HG02642 (cell line): ENCODE data around the gene NFE2L2.
"Not testable (repeated sequence)": the region's sequence is repeated elsewhere in the genome, so short reads cannot be mapped to it uniquely, and the experiment has no call there.

Experiments
- ATAC-seq: cut with Tn5 transposase; IDR thresholded peaks from one replicate; pipeline ENCODE4 v1.9.1; 2021; ENCODE audit warnings: mild to moderate bottlenecking; ENCODE audit not compliant: unreplicated experiment, poor library complexity

The NFE2L2 gene

DNA sequence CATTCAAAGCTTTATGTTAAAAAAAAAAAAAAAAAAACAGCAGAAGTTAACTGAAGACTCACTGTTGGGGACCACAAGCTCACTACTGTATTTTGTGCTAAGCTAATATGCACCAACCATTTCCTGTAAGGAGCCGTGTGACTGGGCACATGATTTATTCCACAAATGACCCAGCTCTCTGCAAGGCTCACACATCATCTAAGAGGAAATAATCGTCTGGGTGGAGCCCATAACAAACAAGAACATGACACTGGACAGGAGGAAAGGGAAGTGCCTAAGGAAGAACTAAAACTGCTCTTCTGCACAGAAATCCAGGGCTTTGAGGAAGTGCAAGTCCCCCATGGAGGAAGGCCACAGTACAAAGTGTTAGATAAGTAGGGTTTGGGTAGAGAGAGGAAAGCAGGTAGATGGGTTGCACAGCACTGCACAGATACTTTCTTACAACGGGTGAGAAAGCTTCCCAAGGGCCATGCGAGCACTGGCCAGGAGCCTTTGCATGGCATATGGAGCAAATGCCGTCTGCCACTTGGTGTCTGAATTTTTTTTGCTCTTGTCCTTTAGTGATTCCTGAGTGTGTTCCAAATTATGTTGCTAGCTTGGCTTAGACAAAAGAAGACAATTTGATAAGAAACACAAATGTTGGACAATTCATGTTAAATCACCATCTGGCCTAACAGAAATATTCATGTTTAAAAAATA lies 24.4 kb downstream of the NFE2L2 start:
- peak; percentile 55 for ATAC-seq

DNA sequence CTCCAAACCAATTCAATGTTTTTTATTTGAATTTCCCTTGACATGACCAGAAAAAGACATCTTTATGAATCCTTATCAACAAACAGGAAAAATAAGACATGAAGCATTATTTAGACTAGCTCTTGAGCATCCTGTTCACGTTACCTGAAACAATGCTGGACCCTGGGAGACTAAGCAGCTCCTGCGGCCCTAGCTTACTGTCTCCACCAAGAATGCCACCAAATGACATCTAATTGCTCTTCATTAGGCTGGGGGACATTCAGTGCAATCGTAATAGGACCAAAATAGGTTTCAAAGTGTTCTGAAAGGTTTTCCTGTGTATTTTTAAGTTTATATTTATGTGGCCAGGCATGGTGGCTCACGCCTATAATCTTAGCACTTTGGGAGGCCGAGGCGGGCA lies 25.5 kb downstream of the NFE2L2 start:
- no peak for ATAC-seq

DNA sequence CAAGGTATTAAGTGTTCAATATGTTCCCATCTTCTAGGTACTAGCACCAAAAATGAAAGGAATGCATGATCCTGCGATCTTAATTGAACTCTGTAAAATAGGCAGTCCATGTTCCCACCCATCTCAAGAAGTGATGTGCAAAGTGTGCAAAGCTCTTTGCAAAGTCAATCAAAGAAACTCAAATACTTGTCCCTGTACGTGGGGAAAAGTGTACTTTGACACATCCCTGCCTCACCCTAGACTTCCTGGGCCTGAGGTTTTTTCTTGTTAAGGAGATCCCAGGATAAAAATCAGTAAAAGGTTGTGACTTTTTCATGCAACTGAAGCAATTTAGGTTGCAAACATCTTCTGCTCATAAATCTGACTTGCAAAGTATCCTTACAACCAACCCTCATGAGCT lies 26.6 kb downstream of the NFE2L2 start:
- no peak for ATAC-seq

DNA sequence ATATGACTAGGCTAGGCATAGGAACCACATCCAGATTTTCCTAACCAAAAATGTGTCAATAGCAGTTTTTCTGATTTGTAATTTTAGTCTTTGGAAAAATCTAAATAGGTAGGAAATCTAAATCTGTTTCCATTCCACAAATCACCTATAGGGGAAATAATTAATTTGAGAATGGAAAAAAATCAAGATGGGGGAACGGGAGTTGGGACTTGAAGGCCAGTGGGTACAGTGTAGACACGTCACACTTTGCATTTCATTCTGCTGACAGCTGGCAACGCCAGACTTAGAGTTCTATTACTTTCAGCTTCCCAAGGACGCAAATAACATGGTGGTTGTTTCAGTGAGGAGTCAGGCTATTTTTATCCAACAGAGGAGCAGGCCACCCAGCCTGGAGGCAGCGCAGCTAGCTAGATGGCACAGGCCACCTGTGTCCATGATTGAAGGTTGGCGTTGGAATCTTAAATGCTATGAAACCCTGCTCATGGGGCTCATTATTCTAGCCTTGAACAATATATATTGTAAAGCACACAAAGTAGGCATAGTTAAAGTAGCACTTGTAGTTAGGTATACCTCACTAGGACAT lies 28.6 kb downstream of the NFE2L2 start:
- ATAC-seq = no peak

DNA sequence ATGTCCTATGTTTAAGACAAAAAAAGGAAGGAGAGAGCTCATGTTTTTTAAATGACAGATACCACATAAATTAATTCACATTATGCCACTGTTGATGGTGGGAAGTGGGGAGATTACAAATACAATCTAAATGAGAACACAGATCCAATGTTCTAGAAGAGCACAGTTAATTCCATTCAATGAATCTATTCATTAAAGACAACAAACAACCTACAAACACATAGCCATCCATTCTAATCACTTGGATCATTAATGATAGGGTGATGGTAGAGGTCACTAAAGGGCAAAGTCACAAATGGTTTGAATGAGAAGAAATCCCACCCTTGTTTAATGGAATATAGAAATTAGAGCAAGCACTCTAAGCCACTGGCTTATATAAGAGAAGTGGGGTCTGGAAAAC lies 30.3 kb downstream of the NFE2L2 start:
- ATAC-seq = no peak

DNA sequence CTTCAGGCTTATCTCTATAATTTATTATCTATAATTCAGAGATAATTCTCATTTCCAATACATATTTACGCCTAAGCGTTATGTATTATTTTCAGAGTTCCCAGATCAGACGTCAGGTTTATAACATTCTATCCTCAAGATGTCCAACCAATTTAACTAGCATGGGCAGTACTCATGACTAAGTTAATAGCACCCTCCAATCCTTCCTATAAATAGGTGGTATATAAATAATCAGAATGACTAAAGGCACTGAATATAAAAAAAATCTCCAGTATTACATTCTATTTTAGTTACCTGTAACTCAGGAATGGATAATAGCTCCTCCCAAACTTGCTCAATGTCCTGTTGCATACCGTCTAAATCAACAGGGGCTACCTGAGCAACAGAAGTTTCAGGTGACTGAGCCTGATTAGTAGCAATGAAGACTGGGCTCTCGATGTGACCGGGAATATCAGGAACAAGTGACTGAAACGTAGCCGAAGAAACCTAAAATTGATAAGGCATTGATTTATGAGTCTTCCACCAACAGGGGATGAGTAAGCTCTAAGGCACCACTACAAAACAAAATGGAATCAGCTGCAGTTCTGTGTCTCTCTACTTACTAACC lies 32.3 kb downstream of the NFE2L2 start:
- no peak for ATAC-seq

DNA sequence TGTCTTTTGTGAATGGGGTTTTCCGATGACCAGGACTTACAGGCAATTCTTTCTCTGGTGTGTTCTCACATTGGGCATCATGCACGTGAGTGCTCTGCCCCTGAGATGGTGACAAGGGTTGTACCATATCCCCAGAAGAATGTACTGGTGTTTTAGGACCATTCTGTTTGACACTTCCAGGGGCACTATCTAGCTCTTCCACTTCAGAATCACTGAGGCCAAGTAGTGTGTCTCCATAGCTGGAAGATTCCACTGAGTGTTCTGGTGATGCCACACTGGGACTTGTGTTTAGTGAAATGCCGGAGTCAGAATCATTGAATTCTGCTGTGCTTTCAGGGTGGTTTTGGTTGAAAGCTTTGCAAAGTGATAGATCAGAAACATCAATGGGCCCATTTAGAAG lies 33.3 kb downstream of the NFE2L2 start:
- no peak for ATAC-seq

DNA sequence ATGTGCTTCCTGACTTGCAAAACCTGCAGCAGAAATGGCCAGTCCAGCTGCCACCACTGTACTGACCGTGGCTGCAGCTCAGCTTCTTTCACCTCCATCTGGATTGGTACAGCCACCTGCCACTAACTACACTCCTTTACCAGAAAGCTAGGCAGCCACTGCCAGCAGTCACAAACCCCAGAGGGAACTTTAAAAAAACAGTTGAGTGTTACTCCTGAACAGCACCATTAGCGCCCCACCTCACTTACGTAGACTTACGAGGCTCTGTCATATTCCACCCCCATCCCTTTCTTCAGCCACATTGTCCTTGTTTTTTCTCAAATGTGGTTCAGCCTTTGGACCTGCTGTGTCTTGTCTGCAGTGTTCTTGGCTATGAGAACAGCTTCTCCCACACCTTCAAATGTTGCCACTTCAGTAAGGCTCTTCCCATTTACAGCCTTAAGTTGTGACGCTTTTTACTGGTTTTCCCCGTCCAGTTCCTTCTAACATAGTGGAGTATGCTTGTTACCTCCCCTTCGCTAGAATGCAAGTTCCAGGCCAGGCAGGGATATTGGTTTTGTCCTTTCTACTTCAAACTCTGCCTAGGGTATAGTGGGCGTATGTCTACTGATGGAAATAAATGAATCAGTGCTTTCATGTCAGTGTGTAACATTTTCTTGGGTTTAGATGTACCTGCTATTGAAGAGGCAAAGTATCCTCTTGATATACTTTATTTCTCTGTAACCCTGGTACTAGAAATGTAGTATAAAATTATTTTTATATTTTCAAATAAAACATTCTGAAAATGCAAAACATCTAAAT lies 34.9 kb downstream of the NFE2L2 start:
- no peak for ATAC-seq

DNA sequence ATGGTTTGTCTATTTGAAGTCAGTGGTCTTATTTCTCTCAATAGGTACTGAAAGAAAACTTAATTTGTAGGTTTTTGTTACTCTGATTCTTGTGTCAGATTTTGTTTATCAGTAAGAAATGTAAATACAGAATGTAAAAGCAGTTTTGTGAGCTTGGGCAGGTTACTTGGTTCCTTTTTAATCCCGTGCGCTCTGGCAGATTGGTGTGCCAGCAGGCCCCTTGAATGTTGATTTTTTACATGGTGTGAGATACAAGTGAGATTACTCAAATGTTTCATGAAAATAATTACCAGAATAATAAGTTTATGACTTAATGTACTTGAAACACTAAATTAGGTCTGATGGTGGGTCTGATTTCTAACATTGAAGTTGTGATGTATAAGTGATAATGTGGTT lies 38.6 kb downstream of the NFE2L2 start:
- ATAC-seq = no peak

DNA sequence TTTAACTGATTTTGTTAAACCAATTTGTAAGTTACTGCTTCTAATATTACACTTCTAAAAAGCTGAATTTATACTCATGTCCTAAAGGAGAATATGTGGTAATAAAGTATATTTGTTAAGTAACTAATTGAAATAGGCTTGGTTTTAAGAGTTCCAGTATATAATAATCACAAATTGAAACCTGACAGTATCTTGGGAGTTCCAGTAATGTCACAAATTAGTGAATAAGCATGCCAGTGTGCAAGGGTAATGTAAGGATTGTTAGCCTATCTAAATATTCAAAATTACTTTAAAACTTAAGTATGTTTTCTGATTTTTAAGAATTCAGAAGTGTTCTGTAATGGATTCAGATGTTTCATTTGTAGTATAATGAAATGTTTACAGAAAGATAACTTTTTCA lies 41.1 kb downstream of the NFE2L2 start:
- not testable (repeated sequence) for ATAC-seq

DNA sequence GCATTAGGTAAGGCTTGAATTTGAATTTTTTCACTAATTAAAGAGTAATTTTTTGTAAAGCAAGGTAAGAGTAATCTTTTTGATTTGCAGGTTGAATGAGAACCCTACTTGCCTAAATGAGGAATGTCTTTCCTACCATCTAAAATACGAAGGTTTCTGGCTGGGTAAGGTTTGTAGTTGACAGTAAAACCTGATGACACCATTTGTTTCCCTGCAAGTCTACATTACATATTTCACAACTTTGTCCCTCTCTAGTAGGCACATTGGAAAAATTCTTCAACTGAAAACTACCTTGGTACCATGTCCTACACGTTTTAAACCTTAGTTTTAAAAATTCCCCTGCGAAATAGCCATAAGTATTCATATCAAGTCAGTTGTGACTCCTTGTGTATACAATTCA lies 42.6 kb downstream of the NFE2L2 start:
- no peak for ATAC-seq

DNA sequence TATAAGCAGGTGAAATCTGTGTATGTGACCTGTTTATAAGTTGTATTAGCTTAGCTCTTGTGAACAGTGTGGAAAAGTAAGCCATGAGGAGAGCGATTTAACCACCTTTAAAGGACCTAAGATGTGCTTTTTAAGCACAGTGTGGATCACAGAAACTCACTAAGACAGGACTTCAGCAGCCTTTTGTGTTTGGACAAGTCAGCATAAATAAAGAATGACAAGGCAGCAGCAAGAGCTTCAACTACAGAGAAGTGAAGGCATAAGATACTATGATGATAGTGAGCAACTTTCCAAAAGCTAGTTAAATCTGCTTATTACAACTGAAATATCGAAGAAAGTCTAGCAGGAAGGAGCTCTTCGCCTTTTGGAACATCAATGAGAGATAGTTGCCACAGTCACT lies 43.0 kb downstream of the NFE2L2 start:
- no peak for ATAC-seq

DNA sequence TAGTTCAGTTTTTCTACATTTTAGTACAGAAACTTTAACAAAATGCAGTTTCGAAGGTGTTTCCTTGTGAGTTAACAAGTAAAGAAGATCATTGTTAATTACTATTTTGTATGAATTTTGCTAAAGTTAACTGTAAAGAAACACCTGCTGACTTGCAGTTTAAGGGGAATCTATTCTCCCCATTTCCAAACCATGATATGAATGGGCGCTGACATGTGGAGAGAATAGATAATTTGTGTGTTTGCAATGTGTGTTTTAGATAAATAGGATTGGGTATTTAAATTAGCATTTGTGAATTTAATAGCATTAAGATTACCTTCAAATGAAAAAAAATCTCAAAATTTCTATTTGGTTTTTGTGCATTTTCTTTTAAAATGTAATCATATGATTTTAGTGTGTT lies 44.7 kb downstream of the NFE2L2 start:
- not testable (repeated sequence) for ATAC-seq

DNA sequence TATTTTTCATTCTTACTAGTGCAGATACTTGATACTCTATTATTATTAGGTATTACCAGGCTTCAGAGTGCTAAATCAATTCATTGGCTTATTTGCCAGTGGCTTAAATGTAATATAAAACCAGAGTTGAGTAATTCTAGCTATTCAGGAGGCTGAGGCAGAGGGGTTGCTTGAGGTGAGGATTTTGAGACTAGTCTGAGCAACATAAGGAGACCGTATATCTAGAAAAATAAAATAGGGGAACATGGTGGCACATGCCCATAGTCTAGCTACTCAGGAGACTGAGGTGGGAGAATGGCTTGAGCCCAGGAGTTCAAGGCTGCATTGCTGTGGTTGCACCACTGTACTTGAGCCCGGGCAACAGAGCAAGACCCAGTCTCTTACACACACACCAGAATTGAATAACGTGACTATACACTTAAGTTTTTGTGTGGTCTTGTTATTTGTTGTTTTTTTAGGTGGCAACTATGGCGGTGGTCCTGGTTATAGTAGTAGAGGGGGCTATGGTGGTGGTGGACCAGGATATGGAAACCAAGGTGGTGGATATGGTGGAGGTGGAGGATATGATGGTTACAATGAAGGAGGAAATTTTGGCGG lies 47.2 kb downstream of the NFE2L2 start:
- ATAC-seq = no peak

DNA sequence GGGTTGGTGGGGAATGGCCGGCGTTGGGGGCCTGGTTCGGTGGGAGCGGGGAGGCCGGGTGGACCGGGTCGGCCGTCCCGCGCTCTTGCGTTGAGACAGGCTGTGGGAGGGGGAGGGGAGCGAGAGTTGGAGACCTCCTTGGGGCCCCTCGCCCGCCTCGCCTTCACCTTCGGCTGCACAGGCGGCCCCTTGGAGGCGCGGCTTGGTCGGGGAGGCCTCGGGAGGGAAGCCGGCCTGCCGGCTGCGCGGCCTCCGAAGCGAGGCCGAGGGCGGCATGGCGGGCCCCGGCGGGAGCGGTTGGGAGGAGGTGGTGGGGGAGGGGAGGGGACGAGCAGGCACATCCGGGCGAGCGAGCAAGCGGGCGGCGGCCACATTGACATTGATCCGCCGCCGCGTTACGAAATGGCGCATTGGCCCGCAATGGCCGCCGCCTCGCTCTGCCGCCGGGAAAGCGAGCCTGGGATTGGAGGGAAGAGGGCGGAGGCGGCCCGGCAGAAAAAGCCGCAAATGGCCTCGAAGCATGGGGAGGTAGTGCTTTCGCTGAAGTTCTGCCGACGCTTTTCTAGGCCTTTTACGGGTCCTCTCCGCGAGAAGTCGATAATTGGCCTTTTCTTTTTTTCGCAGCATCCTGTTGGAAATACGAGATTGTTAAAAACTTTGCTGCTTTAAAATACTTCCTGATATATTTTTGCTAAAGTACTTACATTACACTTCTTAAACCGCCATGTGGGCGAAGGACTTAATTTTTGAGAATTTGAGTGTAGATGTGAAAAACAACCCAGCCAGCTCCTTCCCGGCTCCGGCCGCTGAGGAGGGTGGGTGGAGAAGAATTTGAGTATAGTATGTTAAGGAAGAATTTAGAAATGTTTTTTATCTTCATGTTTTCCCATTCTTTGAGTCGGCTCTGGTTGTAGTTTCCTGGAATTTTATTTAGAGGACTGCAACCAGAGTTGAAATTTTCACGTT lies 51.4 kb downstream of the NFE2L2 start:
- ATAC-seq = peak; percentile 58

DNA sequence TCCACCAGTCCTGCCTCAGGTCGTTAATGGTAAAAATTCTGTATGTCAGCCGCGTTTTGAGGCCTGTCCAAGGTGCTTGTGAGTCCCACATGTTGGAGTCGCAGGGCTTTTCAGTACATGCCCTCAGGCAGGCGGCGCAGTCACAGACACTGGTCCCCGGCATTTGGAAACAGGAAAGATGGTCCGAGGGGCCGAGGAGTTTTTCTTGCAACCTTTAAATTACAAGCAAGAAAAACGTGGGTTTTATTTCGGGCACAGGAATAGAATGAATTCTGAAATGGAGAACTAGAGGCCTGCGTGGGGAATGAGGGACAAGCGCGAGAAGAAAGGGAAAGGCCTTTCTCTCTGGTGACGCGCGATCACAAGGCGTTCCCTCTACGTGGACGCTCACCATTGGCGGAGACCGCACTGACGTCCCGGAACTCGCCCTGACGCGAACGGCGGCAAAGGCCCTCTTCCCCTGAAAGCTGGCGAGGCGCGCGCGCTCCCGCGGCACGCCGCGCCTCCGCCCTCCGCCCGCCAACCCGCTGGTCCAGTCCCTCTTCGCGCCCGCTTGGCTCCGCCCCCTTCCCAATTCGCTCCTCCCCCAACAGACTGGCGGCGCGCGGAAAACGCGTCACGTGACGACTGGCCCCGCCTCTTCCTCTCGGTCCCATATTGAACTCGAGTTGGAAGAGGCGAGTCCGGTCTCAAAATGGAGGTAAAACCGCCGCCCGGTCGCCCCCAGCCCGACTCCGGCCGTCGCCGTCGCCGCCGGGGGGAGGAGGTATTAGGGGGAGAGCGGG lies 52.2 kb downstream of the NFE2L2 start, which contains the start of gene HNRNPA3:
HNRNPA3 (plus strand) TSS at position 689 of the 785 bp plus-strand sequence; CDS start at position 695, 6 bp downstream.
- ATAC-seq = peak; percentile 90

DNA sequence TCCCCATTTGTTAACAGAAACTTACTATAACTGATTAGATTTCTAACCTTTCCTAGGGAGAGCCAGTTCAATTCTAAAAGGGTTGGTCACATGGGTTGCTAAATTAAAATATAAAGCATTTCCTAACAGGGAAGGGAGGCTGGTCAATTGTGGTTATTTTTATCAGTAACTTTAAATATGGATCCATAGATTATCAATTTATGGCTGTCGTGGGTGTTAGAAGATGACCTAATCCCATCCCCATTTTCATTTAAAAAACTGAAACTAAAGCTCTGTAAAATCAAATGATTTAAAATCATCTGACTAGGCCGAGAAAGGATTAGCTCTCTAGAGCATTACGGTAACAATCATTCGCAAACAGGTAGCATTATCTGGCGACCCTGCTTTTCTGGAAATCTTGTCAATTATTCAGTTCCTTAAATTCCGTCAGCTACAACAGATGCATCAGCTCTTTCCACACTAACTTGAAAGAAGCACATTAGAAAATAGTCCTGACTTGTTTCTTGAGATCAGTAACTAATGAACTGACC lies 52.9 kb downstream of the NFE2L2 start:
- no peak for ATAC-seq

DNA sequence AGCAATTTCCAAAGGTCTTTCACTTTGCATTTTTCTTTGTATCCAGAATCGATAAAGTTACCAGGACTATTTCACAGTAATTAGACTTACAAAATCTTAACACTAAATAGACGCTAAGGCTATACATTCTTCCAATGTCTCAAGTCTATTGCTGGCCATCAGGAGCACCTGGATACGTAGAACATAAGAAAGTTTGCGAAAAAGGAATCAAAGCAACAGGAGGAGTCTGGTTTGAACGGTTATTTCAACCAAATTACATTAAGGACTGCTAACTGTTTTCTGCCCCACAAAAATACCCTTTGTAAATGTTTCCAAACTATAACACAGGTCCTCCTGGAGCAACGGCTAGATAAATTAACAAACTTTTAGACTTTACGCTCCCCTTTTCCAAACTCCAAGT lies 53.4 kb downstream of the NFE2L2 start:
- ATAC-seq = no peak
